Measurements from ENCODE around the gene DMAC2.
"Not testable (repeated sequence)": the region's sequence is repeated elsewhere in the genome, so short reads cannot be mapped to it uniquely, and the experiment has no call there.

The DMAC2 gene

DNA sequence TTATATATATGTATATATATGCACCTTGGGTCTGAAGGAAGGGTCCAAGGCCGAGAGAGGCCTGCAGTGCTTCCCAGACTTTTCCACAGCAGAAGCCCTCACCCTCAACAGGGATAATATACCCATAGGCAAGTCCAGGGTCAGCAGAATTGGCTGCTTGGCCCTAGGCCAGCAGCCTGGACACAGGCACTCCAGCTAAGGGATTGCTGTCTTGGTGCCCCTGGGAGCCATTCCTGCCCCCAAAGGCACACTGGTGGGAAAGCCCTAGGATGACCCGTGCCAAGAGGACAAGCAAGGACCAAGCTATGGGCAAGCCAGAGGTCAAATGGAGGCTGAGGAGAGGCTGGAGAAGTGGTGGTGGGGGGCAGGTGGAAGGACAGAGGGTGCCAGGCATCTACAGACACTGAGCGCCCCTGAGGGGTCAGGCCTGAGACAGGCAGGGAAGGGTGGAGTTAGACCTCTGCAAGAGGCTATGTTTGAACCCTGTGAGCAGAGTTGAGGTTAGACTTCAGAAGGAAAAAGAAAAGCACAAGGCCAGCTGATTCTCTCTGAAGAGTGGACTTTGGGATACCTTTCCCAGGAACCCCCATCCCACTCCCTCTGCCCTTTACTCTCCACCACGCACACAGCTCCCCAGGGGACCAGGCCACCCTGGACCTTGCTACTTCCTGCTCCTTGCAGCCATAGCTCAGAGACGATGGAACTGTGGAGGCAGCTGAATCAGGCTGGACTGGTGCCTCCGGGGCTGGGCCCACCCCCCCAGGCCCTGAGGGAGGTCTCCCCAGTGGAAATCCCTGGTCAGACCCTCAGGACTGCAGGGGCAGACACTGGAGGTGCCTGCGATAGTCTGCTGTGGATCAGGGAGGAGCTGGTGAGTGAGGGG is 3.0 kb upstream of the DMAC2 start, which contains the start of gene ERICH4:
Gene ERICH4 (plus strand): TSS at position 684 of the 883 bp plus-strand sequence. CDS start 14 bp downstream, at position 698.
- DNase-seq (ENCODE audit: low read depth): no peak

DNA sequence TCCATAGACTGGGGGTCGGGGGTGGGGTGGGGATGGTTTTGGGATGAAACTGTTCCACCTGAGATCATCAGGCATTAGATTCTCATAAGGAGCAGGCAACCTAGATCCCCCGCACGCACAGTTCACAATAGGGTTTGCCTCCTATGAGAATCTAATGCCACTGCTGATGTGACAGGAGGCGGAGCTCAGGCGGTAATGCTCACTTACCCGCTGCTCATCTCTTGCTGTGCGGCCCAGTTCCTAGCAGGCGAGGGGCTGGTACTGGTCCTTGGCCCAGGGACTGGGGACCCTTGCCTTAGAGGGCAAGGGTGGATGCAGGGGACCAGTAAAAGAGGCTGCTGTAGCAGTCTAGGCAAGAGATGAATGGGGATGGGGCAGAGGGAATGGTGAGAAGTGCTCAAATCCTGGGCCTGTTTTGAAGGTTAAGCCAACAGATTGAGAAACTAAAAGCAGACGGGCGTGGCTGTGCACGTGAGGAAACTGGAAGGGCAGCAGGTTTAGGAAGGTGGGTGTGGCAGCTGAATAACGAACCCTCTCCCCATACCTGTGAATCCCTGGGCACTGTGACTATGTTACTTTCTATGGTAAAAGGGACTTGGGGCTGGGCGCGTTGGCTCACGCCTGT is 1.7 kb upstream of the DMAC2 start:
- no peak for DNase-seq (ENCODE audit: low read depth)

DNA sequence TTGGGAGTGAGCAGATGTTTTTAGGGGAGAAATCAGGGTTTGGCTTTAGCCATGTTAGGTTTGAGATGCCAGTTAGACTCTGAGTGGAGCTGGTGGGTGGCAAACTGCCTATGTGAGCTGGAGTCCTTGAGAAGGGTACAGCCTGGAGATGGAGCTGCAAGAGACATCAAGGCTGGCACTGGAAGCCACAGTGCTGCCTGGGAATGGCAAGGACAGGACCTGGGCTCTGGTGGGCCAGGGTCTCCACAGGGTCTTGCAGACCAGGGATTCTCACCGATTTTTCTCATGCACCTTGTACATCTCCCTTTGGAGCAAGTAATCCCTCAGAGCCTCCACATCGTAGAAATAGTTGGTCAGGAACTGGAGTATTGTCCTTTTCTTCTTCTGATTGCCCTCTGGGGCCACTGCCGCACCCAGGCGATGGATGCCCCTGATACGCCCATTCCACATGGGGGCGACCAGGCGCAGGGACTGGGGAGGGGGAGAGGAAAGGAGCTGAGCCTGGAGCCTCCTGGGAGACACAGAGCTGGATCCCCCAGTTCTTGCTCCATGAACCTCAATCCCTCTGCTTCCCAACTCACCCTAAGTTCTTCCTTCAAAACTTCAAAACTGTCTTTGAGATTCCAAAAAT is 1.7 kb downstream of the DMAC2 start:
- DNase-seq (ENCODE audit: low read depth): no peak

DNA sequence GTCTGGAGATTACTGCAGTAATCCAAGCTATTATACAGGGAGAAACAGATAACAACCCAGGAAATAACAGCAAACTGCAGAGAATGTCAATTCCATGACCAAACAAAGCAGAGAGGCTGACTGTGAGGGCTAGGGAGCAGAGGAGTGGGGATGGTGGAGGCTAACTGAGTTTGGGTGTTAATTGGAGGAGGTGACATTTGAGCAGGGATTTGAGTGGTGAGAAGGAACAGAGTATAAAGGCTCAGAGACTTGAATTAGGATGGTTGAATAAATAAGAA is 3.1 kb downstream of the DMAC2 start:
- no peak for DNase-seq (ENCODE audit: low read depth)

DNA sequence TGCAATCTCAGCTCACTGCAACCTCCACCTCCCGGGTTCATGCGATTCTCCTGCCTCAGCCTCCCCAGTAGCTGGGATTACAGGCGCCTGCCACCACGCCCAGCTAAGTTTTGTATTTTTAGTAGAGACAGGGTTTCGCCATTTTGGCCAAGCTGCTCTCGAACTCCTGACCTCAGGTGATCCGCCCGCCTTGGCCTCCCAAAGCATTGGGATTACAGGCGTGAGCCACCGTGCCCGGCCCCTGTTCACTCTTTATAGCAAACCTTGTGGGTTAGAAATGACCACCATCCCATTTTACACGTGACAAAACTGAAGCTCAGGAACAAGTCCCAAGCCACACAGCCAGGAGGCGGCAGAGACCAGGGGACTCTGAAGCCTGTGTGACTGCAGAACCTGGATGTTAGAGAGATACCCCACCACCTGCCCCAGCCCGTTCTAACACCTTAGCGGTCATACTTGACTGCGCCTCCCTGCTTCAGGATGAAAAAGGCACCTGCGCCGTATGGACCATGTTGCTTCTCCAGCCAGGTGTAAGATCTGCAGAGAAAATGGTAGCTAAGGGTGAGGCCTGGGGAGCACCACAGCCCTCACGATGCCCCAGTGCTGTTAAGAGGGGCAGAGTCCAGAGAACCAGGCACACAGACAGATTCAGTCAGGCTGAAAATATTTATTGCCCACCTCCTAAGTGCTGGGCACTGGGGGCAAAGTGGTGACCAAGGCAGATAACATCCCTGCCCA is 3.6 kb downstream of the DMAC2 start:
- no peak for DNase-seq (ENCODE audit: low read depth)

DNA sequence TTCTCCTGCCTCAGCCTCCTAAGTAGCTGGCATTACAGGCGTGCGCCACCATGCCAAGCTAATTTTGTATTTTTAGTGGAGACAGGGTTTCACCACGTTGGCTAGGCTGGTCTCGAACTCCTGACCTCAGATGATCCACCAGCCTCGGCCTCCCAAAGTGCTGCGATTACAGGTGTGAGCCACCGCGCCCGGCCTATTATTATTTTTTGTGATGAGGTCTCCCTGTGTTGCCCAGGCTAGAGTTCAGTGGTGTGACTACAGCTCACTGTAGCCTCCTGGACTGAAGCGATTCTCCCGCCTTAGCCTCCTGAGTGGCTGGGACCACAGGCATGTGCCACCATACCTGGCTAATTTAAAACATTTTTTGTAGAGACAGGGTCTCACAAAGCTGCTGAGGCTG is 4.3 kb downstream of the DMAC2 start:
- DNase-seq (ENCODE audit: low read depth): not testable (repeated sequence)

DNA sequence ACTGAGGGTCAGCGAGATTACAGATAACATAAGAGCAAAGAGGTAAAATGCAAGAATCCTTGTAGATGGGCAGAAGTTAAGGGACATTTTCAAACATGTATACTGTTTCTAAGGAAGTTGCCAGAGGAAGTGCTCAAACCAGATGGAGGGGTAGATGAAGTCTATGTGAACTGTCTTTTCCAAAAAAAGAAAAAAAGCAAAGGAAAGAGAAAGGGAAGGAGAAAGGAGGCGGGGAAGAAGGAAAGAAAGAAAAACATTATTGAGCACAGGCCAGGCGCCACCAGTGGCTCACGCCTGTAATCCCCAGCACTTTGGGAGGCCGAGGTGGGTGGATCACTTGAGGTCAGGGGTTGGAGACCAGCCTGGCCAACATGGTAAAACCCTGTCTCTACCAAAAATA is 5.3 kb downstream of the DMAC2 start:
- DNase-seq (ENCODE audit: low read depth): no peak

DNA sequence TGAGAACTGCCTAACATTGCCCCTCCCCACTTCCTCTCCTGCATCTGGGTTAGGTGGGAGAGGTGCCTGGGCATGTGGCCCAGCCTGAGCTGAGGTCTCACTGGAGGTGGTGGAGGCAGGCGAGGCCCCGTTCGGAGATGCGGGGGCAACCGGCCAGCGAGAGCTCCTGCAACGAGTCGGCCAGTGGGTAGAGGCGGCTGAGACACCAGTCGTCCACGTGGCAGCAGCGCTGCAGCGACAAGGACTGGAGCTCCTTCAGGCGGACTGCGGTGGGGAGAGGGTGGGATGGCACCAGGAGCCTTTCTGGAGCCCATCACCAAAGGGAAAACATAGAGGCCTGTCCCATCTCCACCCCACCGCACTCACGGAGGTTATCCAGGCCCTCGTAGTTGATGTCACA is 6.5 kb downstream of the DMAC2 start:
- no peak for DNase-seq (ENCODE audit: low read depth)

DNA sequence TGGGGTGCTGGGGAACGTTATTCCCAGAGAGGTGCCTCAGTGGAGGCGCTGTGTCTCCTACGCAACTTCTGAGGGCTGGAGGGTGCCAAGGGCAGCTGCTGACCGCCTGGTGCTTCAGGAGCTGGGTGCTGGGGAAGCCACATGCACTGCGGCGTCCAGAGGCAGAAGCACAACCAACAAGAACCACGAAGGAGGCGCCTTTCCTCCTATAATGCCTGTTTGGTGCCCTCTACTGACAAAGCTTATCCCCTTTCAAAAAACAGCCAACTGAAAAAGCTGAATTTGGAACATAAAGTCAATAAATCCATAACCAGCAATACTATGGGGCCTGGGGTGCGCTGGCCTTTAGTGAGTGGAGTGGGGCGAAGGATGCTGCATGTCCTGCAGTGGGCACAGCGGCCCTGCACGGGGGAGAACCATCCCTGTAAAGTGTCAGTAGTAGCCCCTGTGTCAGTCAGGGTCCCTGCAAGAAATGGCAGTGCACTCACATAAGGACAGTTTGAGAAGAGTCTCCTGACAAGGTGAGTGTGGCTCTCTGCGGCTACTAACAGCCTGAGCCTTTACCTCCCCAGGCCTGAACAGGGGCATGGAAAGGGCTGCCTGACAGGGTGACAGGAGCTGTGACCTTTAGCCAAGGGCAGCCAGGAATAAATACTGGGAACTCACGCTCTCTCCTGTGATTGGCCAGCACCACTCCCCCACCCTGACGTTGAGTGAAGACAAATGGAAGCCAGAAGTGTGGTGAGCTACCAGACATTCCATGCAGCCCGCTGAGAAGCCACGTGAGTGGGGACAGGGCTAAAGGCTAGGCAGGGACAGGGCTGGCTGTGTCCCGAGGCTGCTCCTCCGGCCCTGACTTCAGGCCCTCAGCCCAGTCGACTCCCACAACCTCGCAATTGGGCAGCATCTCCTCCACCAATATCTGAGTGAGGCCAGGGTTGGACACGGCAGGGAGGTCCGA is 8.0 kb downstream of the DMAC2 start:
- DNase-seq (ENCODE audit: low read depth): no peak

DNA sequence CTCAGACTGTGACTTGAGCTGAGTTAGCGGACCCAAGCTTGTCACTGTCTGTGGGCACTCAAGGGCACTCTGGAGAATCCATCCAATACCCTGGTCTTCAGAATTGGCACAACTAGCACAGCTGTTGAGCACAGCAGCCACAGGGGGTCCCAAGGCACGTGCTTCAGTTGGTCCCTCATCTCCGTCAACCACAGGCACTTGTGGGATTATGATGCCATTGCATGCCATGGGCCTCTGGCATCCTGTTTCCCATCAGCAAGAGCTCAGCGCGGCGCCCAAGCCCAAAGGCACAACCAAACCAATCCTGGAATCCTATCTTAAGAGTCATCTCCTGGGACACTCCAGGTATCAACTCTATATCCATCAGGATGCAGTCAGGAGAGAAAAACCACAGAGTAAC is 8.8 kb downstream of the DMAC2 start:
- no peak for DNase-seq (ENCODE audit: low read depth)

DNA sequence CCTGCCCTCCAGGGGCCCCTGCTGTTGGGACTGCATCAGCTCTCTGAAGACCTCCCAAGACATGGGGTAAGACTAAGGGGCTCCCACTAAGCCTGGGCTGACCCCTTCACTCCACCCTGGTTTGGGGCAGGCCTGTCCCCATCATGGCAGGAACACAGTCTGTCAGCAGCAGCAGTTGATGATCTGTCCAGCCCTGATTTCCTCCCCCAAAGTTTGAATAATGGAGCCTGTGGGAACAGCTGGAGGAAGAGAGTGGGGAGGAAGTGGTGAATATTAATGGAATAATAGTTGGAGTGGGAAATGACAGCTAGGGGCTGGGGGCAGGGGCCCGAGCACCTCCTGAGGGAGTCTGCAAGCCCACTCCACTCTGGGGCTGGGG is 11.2 kb downstream of the DMAC2 start:
- DNase-seq (ENCODE audit: low read depth): no peak

DNA sequence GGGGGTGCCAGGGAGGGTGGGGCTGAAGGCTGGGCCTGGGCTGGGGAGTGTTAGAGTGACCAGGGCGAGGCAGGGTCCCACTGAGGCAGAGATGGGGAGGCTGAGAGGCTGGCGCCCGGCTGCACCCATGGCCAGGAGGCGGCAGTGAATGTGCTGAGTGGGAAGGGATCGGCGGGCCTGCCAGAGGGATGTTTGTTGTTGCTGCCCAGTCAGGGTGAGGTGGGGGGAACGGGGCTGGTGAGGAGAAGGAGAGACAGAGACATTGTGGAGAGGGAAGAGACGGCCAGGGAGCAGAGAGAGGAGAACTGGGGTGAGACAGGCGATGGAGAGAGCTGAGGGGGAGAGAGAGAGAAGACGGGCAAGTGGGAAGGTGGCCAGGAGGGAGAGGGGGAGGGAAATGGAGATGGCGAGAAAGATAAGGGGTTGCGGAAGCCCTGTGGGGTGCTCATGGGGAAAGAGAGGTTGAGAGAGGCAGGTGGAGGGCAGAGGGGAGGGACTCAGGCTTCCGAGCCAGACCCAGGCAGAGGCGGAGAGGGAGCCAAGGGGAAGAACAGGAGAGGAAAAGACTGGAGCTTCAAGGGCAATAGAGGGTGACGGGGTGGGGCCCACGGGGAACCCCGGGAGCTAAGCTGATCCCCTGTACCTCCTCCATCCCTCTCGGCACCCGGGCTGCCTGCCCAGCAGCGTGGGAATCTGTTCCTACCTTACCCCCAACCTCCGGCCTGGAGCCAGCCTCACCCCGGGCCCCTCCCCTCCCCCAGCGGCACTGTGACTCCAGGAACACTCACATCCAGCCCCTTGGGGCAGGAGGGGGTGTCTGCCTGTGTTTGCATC is 11.8 kb downstream of the DMAC2 start:
- DNase-seq (ENCODE audit: low read depth): no peak

DNA sequence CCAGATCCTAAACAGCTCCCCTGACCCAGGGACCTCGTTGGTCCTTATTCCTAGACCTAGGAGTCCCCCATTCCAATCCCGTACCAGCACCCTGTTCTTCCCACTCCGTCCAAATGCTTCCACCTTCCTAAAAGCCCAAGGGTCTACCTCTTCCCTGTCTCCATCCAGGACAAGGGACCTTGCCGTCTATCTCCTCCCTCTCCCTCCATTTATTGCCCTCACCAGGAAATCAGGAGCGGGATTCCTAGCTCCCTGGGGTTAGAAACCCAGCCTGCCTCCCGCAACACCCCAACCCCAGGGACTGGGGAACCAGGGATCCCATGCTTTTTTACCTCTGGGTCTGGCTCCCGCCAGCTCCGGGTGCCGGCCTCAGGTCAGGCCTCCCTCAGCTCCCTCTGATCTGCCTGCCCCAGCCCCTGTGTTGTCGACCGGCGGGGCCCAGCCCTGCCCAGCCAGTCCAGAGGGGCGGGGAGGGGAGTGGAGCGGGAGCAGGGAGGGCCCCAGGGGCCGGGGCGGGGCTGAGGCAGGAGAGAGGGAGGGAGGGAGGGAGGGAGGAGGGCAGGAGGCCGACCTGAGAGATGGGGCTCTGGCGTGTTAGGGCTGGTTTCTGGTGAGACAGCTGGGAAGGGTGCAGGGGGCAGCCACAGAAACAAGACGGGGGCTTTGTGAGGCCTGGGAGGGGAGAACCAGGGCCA is 12.6 kb downstream of the DMAC2 start, which contains the start of gene B3GNT8:
Gene B3GNT8 (minus strand): TSS at position 423 of the 695 bp plus-strand sequence. CDS start 596 bp downstream, outside the sequence.
- DNase-seq (ENCODE audit: low read depth): no peak

DNA sequence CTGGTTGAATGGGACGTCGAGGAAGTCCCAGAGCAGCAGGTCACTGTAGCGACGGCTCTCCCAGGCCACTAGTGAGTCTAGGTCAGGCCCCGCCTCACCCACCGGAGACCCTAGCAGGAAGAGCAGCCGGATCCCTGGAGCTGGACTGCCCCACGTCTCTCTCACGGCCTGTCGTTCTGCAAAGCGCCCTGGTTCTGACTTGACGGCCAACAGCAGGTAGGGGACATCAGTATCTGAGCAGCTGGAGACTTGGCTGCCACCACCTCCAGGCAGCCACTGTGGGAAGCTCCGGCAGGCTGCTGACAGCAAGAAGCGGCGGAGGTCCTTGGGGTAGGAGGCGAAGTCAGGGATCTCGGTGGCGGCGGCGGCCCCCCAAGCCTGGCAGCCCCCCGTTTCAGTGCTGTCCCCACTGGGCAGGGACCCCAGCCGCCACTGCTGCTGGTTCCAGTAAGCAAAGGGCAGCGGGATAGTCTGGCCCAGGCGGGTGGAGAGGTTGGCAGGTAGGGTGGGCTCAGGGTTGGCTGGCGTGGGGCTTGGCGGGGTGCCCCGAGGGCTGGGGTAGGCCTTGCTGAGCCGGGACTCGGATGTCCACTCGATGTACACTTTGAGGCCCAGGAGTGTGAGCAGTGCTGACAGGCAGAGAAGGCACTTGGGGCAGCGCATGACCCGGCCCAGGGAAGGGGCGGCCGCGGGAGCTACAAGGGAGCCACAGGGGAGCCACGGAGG is 13.4 kb downstream of the DMAC2 start:
- no peak for DNase-seq (ENCODE audit: low read depth)

DNA sequence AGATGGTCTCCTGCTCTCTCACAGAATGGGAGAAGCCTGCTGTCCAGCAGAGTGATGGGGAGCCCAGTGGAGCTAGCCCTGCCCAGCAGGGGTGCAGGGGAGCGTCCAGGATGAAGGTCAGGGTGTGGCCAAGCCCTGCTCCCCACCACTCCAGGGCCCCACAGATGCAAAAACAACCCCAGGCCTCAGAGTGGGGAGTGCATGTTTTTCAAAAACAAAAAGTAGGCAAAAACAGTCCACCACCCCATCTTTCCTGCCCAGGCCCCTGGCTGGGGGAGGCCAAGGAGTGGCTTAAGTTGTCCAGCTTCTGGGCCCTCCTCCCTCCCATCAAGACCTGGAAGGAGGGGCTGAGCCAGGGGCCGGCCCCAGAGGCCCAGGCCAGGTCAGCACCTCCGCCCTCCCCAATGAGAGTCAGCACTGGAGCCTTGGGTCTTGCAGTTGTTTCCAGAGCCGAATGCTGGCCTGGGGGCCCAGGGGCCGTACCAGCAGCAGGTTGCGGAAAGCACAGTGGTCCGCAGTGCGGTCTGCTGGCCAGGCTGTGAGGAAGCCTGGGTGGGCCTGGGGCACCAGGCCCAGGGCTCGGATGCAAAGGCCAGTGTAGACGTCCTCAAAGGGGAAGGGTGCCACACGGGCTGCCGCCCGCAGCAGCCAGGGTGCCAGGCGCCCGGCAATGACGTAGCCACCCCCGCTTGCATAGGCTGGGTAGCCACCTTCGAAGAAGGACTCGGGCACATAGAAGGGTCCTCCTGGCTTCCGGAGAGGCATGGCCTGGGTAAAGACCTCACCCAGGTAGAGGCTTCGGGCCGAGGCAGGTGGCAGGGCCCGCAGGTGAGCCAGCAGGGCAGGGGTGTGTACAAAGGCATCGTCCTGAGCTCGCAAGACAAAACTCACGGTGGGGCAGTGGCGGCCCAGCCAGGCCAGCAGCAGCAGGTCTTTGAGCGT is 14.3 kb downstream of the DMAC2 start:
- DNase-seq (ENCODE audit: low read depth): no peak

DNA sequence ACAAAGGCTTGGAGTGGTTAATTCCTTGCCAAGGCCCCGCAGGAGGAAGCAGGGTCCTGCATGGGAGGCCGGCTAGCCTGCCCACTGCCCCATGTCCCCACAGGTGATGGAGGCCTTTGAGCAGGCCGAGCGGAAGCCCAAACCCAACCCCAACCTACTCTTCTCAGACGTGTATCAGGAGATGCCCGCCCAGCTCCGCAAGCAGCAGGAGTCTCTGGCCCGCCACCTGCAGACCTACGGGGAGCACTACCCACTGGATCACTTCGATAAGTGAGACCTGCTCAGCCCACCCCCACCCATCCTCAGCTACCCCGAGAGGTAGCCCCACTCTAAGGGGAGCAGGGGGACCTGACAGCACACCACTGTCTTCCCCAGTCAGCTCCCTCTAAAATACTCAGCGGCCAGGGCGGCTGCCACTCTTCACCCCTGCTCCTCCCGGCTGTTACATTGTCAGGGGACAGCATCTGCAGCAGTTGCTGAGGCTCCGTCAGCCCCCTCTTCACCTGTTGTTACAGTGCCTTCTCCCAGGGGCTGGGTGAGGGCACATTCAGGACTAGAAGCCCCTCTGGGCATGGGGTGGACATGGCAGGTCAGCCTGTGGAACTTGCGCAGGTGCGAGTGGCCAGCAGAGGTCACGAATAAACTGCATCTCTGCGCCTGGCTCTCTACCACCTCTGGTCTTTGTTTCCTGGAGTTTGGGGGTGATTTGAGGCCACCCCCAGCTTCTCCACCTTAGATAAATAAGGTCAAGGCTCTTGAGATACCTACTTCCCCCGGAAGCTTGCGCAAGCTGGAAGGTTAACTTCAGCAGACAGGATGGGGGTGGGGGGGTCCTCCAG is 15.2 kb downstream of the DMAC2 start:
- no peak for DNase-seq (ENCODE audit: low read depth)

DNA sequence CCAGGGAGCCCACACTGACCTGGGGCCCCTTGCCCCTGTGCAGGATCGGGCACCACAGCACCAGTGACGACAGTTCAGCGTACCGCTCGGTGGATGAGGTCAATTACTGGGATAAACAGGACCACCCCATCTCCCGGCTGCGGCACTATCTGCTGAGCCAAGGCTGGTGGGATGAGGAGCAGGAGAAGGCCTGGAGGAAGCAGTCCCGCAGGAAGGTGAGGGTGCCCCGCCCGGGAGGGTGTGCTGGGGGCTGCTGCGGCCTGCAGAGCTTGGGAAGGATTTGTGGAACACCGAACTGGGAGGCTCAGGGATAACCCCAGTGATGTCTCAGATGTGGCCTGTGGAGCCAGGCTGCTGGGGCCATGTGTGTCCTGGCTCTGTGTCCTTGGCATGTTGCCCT is 16.8 kb downstream of the DMAC2 start:
- no peak for DNase-seq (ENCODE audit: low read depth)

All from non-pigmented ciliary epithelial cell (primary cell).